H1 (cell line): ENCODE data around the gene CRTC3. TPM values are rescaled to one million over a fixed set of nuclear protein-coding genes. Genes with fewer than 3 reads are reported as not detected.

Source experiments
- CTCF ChIA-PET: fragments of 300-600 bp; sonication (Branson Sonifier 250); formaldehyde crosslinking; loops from one replicate; lab custom pipeline; 2021; ENCODE audit not compliant: partially characterized antibody; lab: Charles Lee
- POLR2A ChIA-PET: fragments of 300-600 bp; sonication (Branson Sonifier 250); formaldehyde crosslinking; loops from one replicate; lab custom pipeline; 2021; ENCODE audit warnings: inconsistent platforms; ENCODE audit not compliant: partially characterized antibody; lab: Charles Lee
- DNase-seq, 2 experiments: peaks; one replicate each; pipeline versions ENCODE4 v3.0.0 to v3.0.0-alpha.2; 2010 to 2022; ENCODE audit warnings: low spot score in 2 of 2, low read depth in 1 of 2, mixed read lengths in 1 of 2
- FAIRE-seq: peaks from 2 replicates; lab custom pipeline; 2011; peaks lifted over from hg19 to GRCh38; lab: Jason Lieb, UNC
- H2AFZ ChIP-seq: 2 replicates; pipeline ENCODE4 v1.8.1; 2012; ENCODE audit warnings: low read length, inconsistent platforms
- H2AK5ac ChIP-seq: 2 replicates; pipeline ENCODE4 v1.6.1; 2013; ENCODE audit warnings: low read depth, low read length
- H2BK120ac ChIP-seq: replicated peaks from 2 replicates; pipeline ENCODE3; 2013; ENCODE audit warnings: low read depth, low read length, inconsistent platforms
- H2BK12ac ChIP-seq: 2 replicates; pipeline ENCODE4 v1.6.1; 2013; ENCODE audit warnings: low read depth, low read length
- H2BK15ac ChIP-seq: 2 replicates; pipeline ENCODE4 v1.6.1; 2013; ENCODE audit warnings: low read length
- H2BK20ac ChIP-seq: 2 replicates; pipeline ENCODE4 v1.6.1; 2013; ENCODE audit warnings: low read length
- H2BK5ac ChIP-seq: 2 replicates; pipeline ENCODE4 v1.6.1; 2013; ENCODE audit warnings: low read depth, low read length
- H3K14ac ChIP-seq: 2 replicates; pipeline ENCODE4 v1.6.1; 2013; ENCODE audit warnings: inconsistent platforms; ENCODE audit not compliant: insufficient read length
- H3K18ac ChIP-seq: 2 replicates; pipeline ENCODE4 v1.6.1; 2013; ENCODE audit warnings: low read length; ENCODE audit errors: extremely low read depth
- H3K23ac ChIP-seq: 2 replicates; pipeline ENCODE4 v1.6.1; 2013; ENCODE audit warnings: inconsistent platforms; ENCODE audit not compliant: insufficient read length
- H3K23me2 ChIP-seq: 2 replicates; pipeline ENCODE4 v1.6.1; 2013; ENCODE audit warnings: low read depth, low read length
- H3K27ac ChIP-seq: 2 replicates; pipeline ENCODE4 v1.6.1; 2011; ENCODE audit warnings: low read depth, low read length, inconsistent platforms
- H3K27me3 ChIP-seq, 4 experiments: replicated peaks in 1 of 4; 1 replicate in 1 of 4; 2 replicates in 3 of 4; pipeline versions ENCODE4 v1.6.1 to v1.8.1; 2011 to 2013; ENCODE audit warnings: low read length in 3 of 4, mild to moderate bottlenecking in 3 of 4, inconsistent platforms in 2 of 4, mixed read lengths in 2 of 4, moderate library complexity in 1 of 4; ENCODE audit not compliant: control insufficient read depth in 3 of 4, insufficient read depth in 3 of 4; ENCODE audit errors: extremely low read depth in 1 of 4
- H3K36me3 ChIP-seq, 4 experiments: 2 replicates each; pipeline versions ENCODE4 v1.6.1 to v1.8.1; 2011 to 2013; ENCODE audit warnings: mild to moderate bottlenecking in 4 of 4, low read length in 3 of 4, moderate library complexity in 2 of 4, control low read depth in 1 of 4, inconsistent platforms in 1 of 4; ENCODE audit not compliant: insufficient read depth in 4 of 4, control insufficient read depth in 2 of 4
- H3K4ac ChIP-seq: replicated peaks from 2 replicates; pipeline ENCODE3; 2013; ENCODE audit warnings: low read length, low read depth, mixed read lengths, inconsistent platforms; ENCODE audit not compliant: insufficient read length
- H3K4me1 ChIP-seq, 4 experiments: replicated peaks in 1 of 4; 1 replicate in 1 of 4; 2 replicates in 3 of 4; pipeline versions ENCODE4 v1.6.1 to v1.8.1; 2011 to 2013; ENCODE audit warnings: low read length in 3 of 4, inconsistent platforms in 2 of 4, mixed read lengths in 1 of 4; ENCODE audit not compliant: insufficient read depth in 4 of 4, control insufficient read depth in 3 of 4
- H3K4me2 ChIP-seq, 2 experiments: 2 replicates each; pipeline versions ENCODE4 v1.6.1 to v1.8.1; 2011 to 2013; ENCODE audit warnings: low read depth in 2 of 2, low read length in 2 of 2, control low read depth in 1 of 2, inconsistent platforms in 1 of 2, mild to moderate bottlenecking in 1 of 2; ENCODE audit not compliant: insufficient read depth in 1 of 2
- H3K4me3 ChIP-seq, 4 experiments: fragments of 200-600, 300-600 bp in 1 of 4; sonication (generic), shearing (Covaris generic), sonication (Bioruptor Twin) in 1 of 4; 2 replicates each; pipeline versions ENCODE4 v1.5.1 to v1.8.1; 2011 to 2016; ENCODE audit warnings: low read length in 4 of 4, low read depth in 3 of 4, control low read depth in 2 of 4, inconsistent platforms in 2 of 4, mild to moderate bottlenecking in 2 of 4, mixed read lengths in 1 of 4, moderate library complexity in 1 of 4; ENCODE audit not compliant: insufficient read depth in 2 of 4; ENCODE audit errors: extremely low read depth in 1 of 4
- H3K56ac ChIP-seq: replicated peaks from 2 replicates; pipeline ENCODE3; 2013; ENCODE audit warnings: low read depth, mild to moderate bottlenecking, mixed read lengths, low read length, inconsistent platforms; ENCODE audit not compliant: insufficient read length
- H3K79me1 ChIP-seq: 2 replicates; pipeline ENCODE4 v1.6.1; 2013; ENCODE audit warnings: low read depth, low read length, control low read depth
- H3K79me2 ChIP-seq, 2 experiments: 2 replicates each; pipeline versions ENCODE4 v1.6.1 to v1.8.1; 2012 to 2013; ENCODE audit warnings: low read length in 2 of 2, mild to moderate bottlenecking in 2 of 2, inconsistent platforms in 1 of 2; ENCODE audit not compliant: insufficient read depth in 2 of 2, control insufficient read depth in 1 of 2
- H3K9ac ChIP-seq, 4 experiments: replicated peaks in 1 of 4; 1 replicate in 1 of 4; 2 replicates in 3 of 4; pipeline versions ENCODE4 v1.6.1 to v1.8.1; 2011 to 2013; ENCODE audit warnings: low read depth in 3 of 4, low read length in 3 of 4, control low read depth in 2 of 4, mild to moderate bottlenecking in 2 of 4, moderate library complexity in 2 of 4, inconsistent platforms in 1 of 4; ENCODE audit errors: extremely low read depth in 1 of 4
- H3K9me3 ChIP-seq, 2 experiments: 2 replicates each; pipeline versions ENCODE4 v1.6.1 to v1.8.1; 2012 to 2013; ENCODE audit warnings: mild to moderate bottlenecking in 2 of 2, moderate library complexity in 2 of 2, control low read depth in 1 of 2, inconsistent platforms in 1 of 2, low read depth in 1 of 2, low read length in 1 of 2, mixed read lengths in 1 of 2; ENCODE audit not compliant: insufficient read depth in 2 of 2
- H4K20me1 ChIP-seq, 2 experiments: replicated peaks in 1 of 2; 2 replicates each; pipeline versions ENCODE3 to v1.8.1; 2011 to 2013; ENCODE audit warnings: inconsistent platforms in 2 of 2, low read length in 2 of 2, mild to moderate bottlenecking in 1 of 2; ENCODE audit not compliant: insufficient read depth in 2 of 2, control insufficient read depth in 1 of 2
- H4K5ac ChIP-seq: 2 replicates; pipeline ENCODE4 v1.6.1; 2013; ENCODE audit warnings: low read length, low read depth, mixed read lengths, inconsistent platforms; ENCODE audit not compliant: insufficient read length
- H4K8ac ChIP-seq: 2 replicates; pipeline ENCODE4 v1.8.0; 2013; ENCODE audit warnings: mild to moderate bottlenecking, moderate library complexity, low read length, inconsistent platforms; ENCODE audit not compliant: insufficient read depth; ENCODE audit errors: extremely low read depth
- H4K91ac ChIP-seq: replicated peaks from 2 replicates; pipeline ENCODE3; 2013; ENCODE audit warnings: low read length, mixed read lengths, inconsistent platforms; ENCODE audit not compliant: insufficient read length
- CHD1 ChIP-seq: IDR thresholded peaks from 2 replicates; pipeline ENCODE4 v1.6.1; 2012; ENCODE audit warnings: low read depth, low read length, improper control_type of control experiment
- CTCF ChIP-seq, 3 experiments: IDR thresholded peaks; 1 replicate in 2 of 3; 2 replicates in 1 of 3; pipeline versions ENCODE4 v1.5.1 to v1.6.1; 2011; ENCODE audit warnings: low read length in 3 of 3, mild to moderate bottlenecking in 3 of 3, inconsistent platforms in 2 of 3, low read depth in 1 of 3, moderate library complexity in 1 of 3; ENCODE audit not compliant: insufficient read depth in 1 of 3; ENCODE audit errors: control extremely low read depth in 1 of 3
- RAD21 ChIP-seq, 2 experiments: IDR thresholded peaks in 1 of 2; conservative IDR thresholded peaks in 1 of 2; 2 replicates each; pipeline ENCODE4 v1.6.1; 2011; ENCODE audit warnings: low read depth in 2 of 2, low read length in 2 of 2, improper control_type of control experiment in 1 of 2, inconsistent platforms in 1 of 2, mild to moderate bottlenecking in 1 of 2, moderate library complexity in 1 of 2
- WGBS, 2 experiments: shearing (Covaris generic) in 1 of 2; methylation state at CpG; one replicate each; pipeline versions ENCODE4 v1.1.6 to v1.1.7; 2013 to 2015; ENCODE audit warnings: low lambda C conversion rate in 2 of 2, mixed read lengths in 2 of 2, inconsistent platforms in 1 of 2, low coverage in 1 of 2, missing lambda C conversion rate in 1 of 2; ENCODE audit not compliant: insufficient replicate concordance in 2 of 2, insufficient coverage in 1 of 2, insufficient read length in 1 of 2; ENCODE audit errors: extremely low coverage in 1 of 2, missing lambda C conversion rate in 1 of 2; 5-methylcytosine and 5-hydroxymethylcytosine counted together
- polyA plus RNA-seq, 7 experiments: library from polyadenylated mRNA; depleted of rRNA in 3 of 7; stranded (reverse) in 5 of 7; unstranded in 2 of 7; fragments of >200 nt in 5 of 7; fragments of 200-250 nt in 2 of 7; gene quantifications; 1 replicate in 5 of 7; 2 replicates in 1 of 7; 4 replicates in 1 of 7; pipeline versions ENCODE4 v1.2.1 to v1.2.3, GENCODE V29; 2011 to 2013; ENCODE audit warnings: missing spikeins in 2 of 7, mixed read lengths in 2 of 7
- total RNA-seq: library from RNA; stranded (reverse); fragmentation: NEBNext Ultra II Directional; extraction: Animal tissue kit (Norgen Biotek cat#: 25700); gene quantifications from 2 replicates; pipeline ENCODE4 v1.2.1, GENCODE V29; 2021

CRTC3 gene
- total and polyA plus RNA-seq, 2 of the 8 experiments (the other 6 are each of a cell fraction or from before 2014, with no cell fraction given): 5.0 to 5.3 TPM

DNA sequence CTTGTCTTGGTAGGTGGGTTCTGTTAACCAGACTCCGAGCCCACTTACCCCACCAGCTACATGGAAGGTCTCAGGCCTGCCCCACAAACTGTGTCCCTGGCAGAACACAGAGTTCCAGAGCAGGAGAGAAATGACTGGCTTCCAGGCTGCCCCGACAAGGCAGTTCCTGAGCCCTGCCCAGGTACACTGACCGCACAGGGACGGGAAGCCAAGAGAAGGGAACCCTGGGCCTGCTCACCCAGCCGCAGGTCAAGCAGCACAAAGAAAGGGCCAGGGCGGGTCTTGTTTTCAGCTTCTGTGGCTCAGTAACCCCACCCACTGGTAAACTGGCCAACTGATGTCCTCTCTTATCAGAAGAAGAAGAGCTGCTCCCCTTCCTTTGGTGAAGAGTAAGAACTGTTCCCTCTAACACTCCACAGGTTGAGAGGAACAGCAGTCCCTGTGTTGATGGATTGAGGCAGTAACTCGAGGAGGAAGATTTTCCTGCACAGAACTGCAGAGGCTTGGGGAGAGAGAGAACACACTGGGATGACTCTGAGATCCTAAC lies 68.4 kb downstream of the CRTC3 start:
- H4K5ac ChIP-seq: no peak overlapping the region
- no peak overlapping the region for H2AK5ac ChIP-seq

More for the DNA sequence above, 68.4 kb downstream of the CRTC3 start:
- Histone ChIP-seq H3K79me2 (no peaks in the 10 kb centered on the region), H2BK15ac (no peak overlapping the region), H3K4me3 (no peak overlapping the region), H2BK5ac (no peak overlapping the region), H3K9me3 (no peaks in the 10 kb centered on the region), H3K23ac (no peak overlapping the region), H2BK120ac (no peak overlapping the region), H3K4ac (no peak overlapping the region)
- DNase-seq: no peak
- 77% methylated on average over 7 of the region's 7 CpGs; no CpG with 5 or more reads in 1 of the 2 experiments for WGBS, 2 experiments
- TF ChIP-seq CTCF (IDR thresholded peaks at IDR 0.05; ENCODE audit: control extremely low read depth in 1 of 3, insufficient read depth in 1 of 3, low read depth in 1 of 3, low read length in 3 of 3): peak in 1 of 3 experiments; percentile 44; a peak in 2 of 4 replicates
- TF ChIP-seq RAD21 (IDR thresholded peaks at IDR 0.05 in 1 of 2, conservative IDR thresholded peaks at IDR 0.05 in 1 of 2; ENCODE audit: low read depth in 2 of 2, low read length in 2 of 2): peak; percentile 55 to 63
- no peak for TF ChIP-seq CHD1
- TF ChIP-seq, all 59 proteins: peak for 2
- POLR2A ChIA-PET: no interaction called here
- H3K27me3 ChIP-seq: no peaks in the 10 kb centered on the region
- H3K79me1 ChIP-seq: no peaks in the 10 kb centered on the region
- H3K4me1 ChIP-seq: peaks cover 0 to 6% (median 4%) of the 10 kb centered on the region in 4 experiments; a peak in 6 of 7 replicates
- H3K14ac ChIP-seq: no peak overlapping the region
- H4K8ac ChIP-seq: no peak overlapping the region
- H3K4me2 ChIP-seq: no peak overlapping the region
- H3K18ac ChIP-seq: peak overlapping the region; percentile 38; the same call in 1 of the 2 replicates
- 0 out of 2 replicates have a peak overlapping the region, but pooled peaks have one; percentile 28 for H2AFZ ChIP-seq
- no peak overlapping the region for H2BK12ac ChIP-seq
- no peaks in the 10 kb centered on the region for H3K36me3 ChIP-seq
- no peak overlapping the region for H3K27ac ChIP-seq
- no peaks in the 10 kb centered on the region for H4K20me1 ChIP-seq
- peak overlapping the region; percentile 9; the same call in 1 of the 2 replicates for H2BK20ac ChIP-seq
- FAIRE-seq: no peak
- no peak overlapping the region for H3K56ac ChIP-seq
- H3K23me2 ChIP-seq: no peaks in the 10 kb centered on the region
- H4K91ac ChIP-seq: no peak overlapping the region
- CTCF ChIA-PET: interaction anchor here (0.8 to 3.0 kb wide), 14 partner anchors 11 to 278 kb away, joined by 3 to 22 read pairs (median 4); no protein-coding TSS in a partner anchor
- no peak overlapping the region for H3K9ac ChIP-seq
